ENCODE measurements around the gene KIFC1.

The KIFC1 gene

DNA sequence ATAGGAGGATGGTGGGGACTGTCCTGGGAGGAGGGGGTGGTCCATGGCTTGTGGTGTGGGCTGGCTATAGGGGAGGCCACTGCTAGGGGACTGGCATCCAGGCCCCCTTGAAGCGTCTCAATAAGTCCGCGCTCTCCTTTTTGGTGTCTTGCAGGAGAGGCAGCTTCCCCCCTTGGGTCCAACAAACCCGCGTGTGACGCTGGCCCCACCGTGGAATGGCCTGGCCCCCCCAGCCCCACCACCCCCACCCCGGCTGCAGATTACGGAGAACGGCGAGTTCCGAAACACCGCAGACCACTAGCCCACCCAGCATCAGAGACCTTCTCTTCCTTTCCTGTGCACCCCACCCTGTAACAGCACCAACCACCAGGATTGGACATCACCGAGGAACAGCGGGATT, 60.0 kb downstream of the KIFC1 start:
- Histone ChIP-seq H3K27ac (no peak overlapping the region), H3K36me3 (peaks cover 61% of the 10 kb centered on the region), H3K4me1 (peaks cover 22% of the 10 kb centered on the region), H3K9ac (no peak overlapping the region), H3K4me2 (no peak overlapping the region), H3K9me3 (no peaks in the 10 kb centered on the region), H3K27me3 (no peaks in the 10 kb centered on the region), H4K20me1 (peaks cover 22% of the 10 kb centered on the region; the same call in 1 of the 2 replicates), H3K4me3 (no peak overlapping the region)
- no peak for TF ChIP-seq Cebpa-rat (IDR thresholded peaks at IDR 0.05)

DNA sequence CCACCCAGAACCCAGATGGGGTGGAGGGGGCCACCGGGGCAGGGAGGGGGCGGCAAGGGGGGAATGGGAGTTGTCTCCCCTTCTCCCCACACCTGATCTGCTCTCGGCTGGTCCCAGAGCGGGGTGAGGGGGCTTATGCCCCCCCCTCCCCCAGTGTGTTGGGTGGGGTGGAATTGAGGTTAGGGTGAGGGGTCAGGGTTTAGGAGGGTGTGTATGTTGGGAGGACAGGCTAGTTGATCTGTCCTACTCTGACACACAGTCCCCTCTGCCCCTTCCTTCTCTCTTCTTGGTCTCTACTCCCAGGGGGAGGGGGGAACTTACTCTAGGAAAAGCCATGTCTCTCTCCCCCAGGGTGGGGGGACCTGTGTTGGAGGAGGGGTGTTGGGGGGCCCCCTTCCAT, 60.9 kb downstream of the KIFC1 start:
- H3K4me2 ChIP-seq = peak overlapping the region; percentile 96
- H3K4me1 ChIP-seq = peaks cover 22% of the 10 kb centered on the region
- no peaks in the 10 kb centered on the region for H3K9me3 ChIP-seq
- no peak overlapping the region for H3K4me3 ChIP-seq
- no peak overlapping the region for H3K27ac ChIP-seq
- no peak overlapping the region for H3K9ac ChIP-seq
- no peak for TF ChIP-seq Cebpa-rat (IDR thresholded peaks at IDR 0.05)
- no peaks in the 10 kb centered on the region for H3K27me3 ChIP-seq
- H4K20me1 ChIP-seq = peaks cover 19% of the 10 kb centered on the region; the same call in 1 of the 2 replicates
- peaks cover 61% of the 10 kb centered on the region for H3K36me3 ChIP-seq

DNA sequence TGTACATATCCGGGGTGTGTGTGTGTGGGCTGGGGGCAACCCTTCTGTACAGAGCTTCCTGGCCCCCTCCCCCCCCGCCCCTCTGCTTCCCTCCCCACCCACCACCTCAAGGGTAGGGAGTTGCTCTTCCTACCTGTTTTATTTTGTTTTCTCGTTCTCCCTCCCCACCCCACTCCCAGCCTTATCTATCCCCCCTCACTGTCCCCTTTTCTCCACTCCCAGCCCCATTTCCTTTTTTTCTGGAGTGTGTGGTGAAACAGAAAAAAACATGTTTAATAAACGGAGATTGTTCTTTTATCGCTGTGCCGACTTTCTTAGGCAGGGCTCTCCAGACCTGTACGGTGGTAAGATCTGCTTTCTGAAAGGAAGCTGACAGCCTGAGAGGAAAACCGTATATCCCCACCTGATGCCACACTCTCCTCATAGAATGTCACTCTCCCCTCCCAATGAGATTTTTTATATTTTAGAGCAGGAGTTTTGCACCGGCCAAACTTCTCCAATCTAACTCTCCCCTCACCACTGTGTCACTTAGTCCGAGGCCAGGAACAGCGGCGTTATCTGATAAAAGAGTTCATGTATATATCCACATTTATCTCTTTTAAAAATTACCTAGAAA, 61.9 kb downstream of the KIFC1 start:
- Histone ChIP-seq H3K27me3 (no peaks in the 10 kb centered on the region), H4K20me1 (peaks cover 12% of the 10 kb centered on the region; the same call in 1 of the 2 replicates), H3K4me2 (peak overlapping the region; percentile 96), H3K4me1 (peaks cover 22% of the 10 kb centered on the region), H3K27ac (peak overlapping the region; percentile 79), H3K9ac (peak overlapping the region; percentile 86), H3K36me3 (peaks cover 54% of the 10 kb centered on the region), H3K4me3 (peak overlapping the region; percentile 83), H3K9me3 (no peaks in the 10 kb centered on the region)
- no peak for TF ChIP-seq Cebpa-rat (IDR thresholded peaks at IDR 0.05)

DNA sequence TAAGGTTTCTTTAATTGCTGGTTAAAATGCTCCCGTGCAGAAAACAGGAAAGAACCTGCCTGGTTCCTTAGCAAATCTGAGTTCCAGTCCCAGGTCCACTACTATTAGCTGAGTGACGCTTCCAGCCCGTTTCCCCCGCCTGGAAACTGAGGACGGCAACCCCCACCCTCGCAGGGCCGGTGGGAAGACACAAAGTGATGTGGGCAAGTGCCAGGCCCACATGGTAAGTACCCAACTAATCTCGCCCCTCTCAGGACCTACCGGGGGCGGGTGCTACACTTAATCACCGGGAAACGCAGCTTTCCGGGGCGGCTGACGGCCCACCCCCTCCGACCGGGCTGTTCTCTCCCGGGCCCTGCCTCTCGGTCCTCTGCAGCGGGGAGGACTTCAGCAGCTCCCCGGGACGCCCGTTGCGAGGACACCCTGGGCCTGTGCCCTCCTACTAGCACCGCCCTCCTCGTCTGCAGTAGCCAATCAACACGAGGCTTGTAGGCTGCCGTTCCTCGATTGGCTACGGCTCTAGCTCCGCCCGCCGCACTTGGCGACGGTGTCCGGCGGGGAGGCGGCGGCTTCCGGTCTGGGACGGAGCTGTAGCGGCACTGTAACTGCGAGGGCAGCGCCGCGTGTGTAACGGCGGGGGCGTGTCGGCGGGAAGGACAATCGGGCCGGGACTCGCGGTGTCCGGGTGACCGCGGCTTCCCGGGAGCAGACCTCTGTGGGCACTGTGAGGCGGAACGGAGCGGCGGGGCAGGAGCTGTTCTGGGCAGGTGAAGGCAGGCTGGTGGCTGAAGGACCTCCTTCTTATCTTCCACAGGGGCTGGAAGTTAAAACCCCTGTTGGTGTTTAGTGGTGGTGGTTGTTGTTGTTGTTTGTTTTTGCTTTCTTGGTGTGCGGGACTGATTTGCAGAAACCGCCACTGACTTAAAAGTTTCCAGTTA, 62.7 kb downstream of the KIFC1 start, which contains the start of gene ZBTB9:
Gene ZBTB9, plus strand, starts transcription at position 568 of the 938 bp plus-strand sequence. CDS start 525 bp downstream, outside the sequence.
- peak within 1 kb of the TSS; percentile 83 for H3K4me3 ChIP-seq

DNA sequence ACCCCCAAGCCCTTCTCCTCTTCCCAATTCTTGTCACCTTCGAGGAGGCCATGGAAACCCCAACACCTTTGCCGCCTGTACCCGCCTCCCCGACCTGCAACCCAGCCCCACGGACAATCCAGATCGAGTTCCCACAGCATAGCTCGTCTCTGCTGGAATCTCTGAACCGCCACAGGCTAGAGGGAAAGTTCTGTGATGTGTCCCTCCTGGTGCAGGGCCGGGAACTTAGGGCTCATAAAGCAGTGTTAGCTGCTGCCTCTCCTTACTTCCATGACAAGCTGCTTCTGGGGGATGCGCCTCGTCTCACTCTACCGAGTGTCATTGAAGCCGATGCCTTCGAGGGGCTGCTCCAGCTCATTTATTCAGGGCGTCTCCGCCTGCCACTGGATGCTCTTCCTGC, 63.4 kb downstream of the KIFC1 start:
- no peaks in the 10 kb centered on the region for H3K9me3 ChIP-seq
- H3K9ac ChIP-seq = peak overlapping the region; percentile 86
- H3K27ac ChIP-seq = peak overlapping the region; percentile 79
- H3K4me2 ChIP-seq = peak overlapping the region; percentile 96
- peaks cover 22% of the 10 kb centered on the region for H3K4me1 ChIP-seq
- H3K36me3 ChIP-seq = peaks cover 39% of the 10 kb centered on the region
- TF ChIP-seq Cebpa-rat (IDR thresholded peaks at IDR 0.05) = no peak
- peaks cover 5% of the 10 kb centered on the region; the same call in 1 of the 2 replicates for H4K20me1 ChIP-seq
- H3K27me3 ChIP-seq = no peaks in the 10 kb centered on the region
- peak overlapping the region; percentile 83 for H3K4me3 ChIP-seq

More for the DNA sequence above, 62.7 kb downstream of the KIFC1 start, which contains the start of gene ZBTB9:
- H3K27me3 ChIP-seq = no peaks in the 10 kb centered on the region
- TF ChIP-seq Cebpa-rat (IDR thresholded peaks at IDR 0.05) = no peak
- H3K4me2 ChIP-seq = peak within 1 kb of the TSS; percentile 96
- peak within 1 kb of the TSS; percentile 79 for H3K27ac ChIP-seq
- peaks cover 5% of the 10 kb centered on the region; the same call in 1 of the 2 replicates for H4K20me1 ChIP-seq
- H3K4me1 ChIP-seq = peaks cover 22% of the 10 kb centered on the region
- no peaks in the 10 kb centered on the region for H3K9me3 ChIP-seq
- H3K9ac ChIP-seq = peak within 1 kb of the TSS; percentile 86
- peaks cover 47% of the 10 kb centered on the region for H3K36me3 ChIP-seq

DNA sequence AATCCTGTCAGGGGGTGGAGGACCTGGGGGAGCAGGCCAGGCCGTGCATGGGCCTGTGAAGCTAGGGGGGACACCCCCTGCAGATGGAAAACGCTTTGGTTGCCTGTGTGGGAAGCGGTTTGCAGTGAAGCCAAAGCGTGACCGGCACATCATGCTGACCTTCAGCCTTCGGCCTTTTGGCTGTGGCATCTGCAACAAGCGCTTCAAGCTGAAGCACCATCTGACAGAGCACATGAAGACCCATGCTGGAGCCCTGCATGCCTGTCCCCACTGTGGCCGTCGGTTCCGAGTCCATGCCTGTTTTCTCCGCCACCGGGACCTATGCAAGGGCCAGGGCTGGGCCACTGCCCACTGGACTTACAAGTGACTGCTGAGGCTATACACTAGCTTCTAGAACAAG, 64.5 kb downstream of the KIFC1 start:
- no peak overlapping the region for H3K9ac ChIP-seq
- peaks cover 5% of the 10 kb centered on the region; the same call in 1 of the 2 replicates for H4K20me1 ChIP-seq
- no peak for TF ChIP-seq Cebpa-rat (IDR thresholded peaks at IDR 0.05)
- H3K4me3 ChIP-seq = no peak overlapping the region
- no peaks in the 10 kb centered on the region for H3K9me3 ChIP-seq
- peaks cover 22% of the 10 kb centered on the region for H3K4me1 ChIP-seq
- H3K27ac ChIP-seq = no peak overlapping the region
- H3K4me2 ChIP-seq = no peak overlapping the region
- H3K36me3 ChIP-seq = peaks cover 30% of the 10 kb centered on the region
- H3K27me3 ChIP-seq = no peaks in the 10 kb centered on the region

DNA sequence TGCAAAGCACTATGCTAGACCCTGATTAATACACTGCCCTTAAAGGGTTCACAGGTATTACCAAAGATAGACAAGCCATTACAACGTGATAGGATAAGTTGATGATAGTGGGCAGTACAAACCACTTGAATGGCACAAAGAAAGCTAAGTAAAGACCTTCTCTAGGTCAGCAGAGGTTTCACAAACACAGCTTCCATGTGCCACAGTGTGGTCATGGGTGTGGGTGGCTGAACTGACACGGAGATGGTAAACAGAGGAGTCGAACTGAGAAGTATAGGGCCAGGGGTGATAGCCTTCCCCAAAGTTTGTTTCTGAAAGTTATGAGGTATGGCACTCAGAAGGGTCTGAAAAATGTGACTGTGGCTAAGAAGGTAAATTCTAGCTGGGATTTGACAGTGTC, 67.1 kb downstream of the KIFC1 start:
- H3K27ac ChIP-seq = no peak overlapping the region
- TF ChIP-seq Cebpa-rat (IDR thresholded peaks at IDR 0.05) = no peak
- H3K36me3 ChIP-seq = peaks cover 27% of the 10 kb centered on the region
- no peak overlapping the region for H3K4me3 ChIP-seq
- H3K9ac ChIP-seq = no peak overlapping the region
- H3K9me3 ChIP-seq = no peaks in the 10 kb centered on the region
- H3K4me2 ChIP-seq = no peak overlapping the region
- peaks cover 13% of the 10 kb centered on the region for H3K4me1 ChIP-seq
- H4K20me1 ChIP-seq = peaks cover 5% of the 10 kb centered on the region; the same call in 1 of the 2 replicates
- H3K27me3 ChIP-seq = no peaks in the 10 kb centered on the region

DNA sequence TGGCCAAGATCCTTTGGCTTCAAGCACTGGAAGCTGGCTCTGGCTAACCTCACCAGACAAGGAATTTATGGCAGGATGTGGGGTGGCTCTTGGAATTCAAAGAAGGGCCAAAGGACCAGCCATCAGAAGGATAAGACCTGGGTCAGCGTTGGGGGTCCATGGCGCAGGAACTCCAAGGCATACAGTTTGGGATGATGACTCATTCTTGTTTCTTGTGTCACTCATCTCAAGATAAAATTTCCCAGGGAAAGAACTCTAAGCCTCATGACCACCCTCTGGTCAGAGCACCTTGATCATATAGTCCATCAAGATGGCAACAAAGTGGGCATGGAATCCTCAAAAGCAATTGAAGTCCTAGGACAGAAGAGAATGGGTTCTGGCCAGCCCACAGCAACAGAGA, 67.6 kb downstream of the KIFC1 start:
- Histone ChIP-seq H4K20me1 (peaks cover 5% of the 10 kb centered on the region; the same call in 1 of the 2 replicates), H3K4me1 (peaks cover 12% of the 10 kb centered on the region), H3K9ac (no peak overlapping the region), H3K9me3 (no peaks in the 10 kb centered on the region), H3K4me2 (no peak overlapping the region), H3K4me3 (no peak overlapping the region), H3K36me3 (peaks cover 27% of the 10 kb centered on the region), H3K27ac (no peak overlapping the region), H3K27me3 (no peaks in the 10 kb centered on the region)
- no peak for TF ChIP-seq Cebpa-rat (IDR thresholded peaks at IDR 0.05)

Data from BLaER1 (cell line).